T-helper 2 cell (primary cell): ENCODE results near the gene MDM4.

Experiments used
- DNase-seq, 5 experiments: peaks; one replicate each; pipeline versions ENCODE4 v3.0.0 to v3.0.0-alpha.2; 2012 to 2022

Gene MDM4

DNA sequence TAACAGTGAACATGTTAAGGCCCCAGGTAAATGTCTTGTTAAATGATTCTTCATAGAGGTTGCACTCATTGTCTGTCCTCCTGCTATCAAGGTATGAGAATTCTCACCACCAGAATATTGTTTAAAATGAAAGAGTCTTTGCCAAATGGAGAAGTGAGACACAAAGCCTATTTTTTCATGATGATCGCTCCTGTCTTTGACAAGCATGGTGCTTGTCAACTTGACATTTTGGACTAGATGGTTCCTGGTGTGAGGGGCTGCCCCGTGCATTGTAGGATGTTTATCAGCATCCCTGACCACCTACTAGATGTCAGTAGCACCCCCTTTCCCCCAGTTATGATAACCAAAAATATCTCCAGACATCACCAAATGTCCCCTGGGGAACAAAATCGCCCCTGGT, 65.6 kb downstream of the MDM4 start:
- DNase-seq = no peak

DNA sequence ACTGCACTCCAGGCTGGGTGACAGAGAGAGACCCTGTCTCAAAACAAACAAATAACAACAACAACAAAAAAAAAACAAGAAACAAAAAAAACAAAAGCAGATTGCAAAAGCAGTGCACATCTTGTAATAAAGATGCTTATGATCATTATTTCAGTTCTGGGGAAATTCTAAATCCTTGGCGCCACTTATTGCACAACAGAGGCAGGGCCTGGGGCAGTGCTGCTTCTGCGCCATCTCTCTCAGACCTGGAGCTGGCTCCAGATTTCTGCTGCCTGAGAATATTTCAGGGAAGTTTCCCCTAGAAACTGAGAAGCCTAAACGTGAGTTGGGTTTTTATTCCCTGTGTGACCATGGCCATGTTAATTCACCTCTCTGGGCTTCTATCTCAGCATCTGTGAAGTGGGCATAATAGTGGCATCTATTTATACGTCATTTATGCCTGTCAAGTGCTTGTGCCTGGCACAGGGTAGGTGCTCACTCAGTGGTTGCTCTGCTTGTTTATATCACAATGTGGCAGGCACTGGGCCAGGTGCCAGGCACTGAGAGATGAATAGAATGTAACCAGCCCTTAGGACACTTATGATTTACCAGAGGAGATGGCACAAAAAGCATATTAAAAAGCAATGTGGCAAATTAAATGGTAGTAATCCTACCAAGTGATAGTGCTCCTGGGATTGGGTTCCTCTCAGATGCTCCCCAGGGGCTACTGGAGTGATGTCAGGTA, 67.9 kb downstream of the MDM4 start:
- no peak for DNase-seq

DNA sequence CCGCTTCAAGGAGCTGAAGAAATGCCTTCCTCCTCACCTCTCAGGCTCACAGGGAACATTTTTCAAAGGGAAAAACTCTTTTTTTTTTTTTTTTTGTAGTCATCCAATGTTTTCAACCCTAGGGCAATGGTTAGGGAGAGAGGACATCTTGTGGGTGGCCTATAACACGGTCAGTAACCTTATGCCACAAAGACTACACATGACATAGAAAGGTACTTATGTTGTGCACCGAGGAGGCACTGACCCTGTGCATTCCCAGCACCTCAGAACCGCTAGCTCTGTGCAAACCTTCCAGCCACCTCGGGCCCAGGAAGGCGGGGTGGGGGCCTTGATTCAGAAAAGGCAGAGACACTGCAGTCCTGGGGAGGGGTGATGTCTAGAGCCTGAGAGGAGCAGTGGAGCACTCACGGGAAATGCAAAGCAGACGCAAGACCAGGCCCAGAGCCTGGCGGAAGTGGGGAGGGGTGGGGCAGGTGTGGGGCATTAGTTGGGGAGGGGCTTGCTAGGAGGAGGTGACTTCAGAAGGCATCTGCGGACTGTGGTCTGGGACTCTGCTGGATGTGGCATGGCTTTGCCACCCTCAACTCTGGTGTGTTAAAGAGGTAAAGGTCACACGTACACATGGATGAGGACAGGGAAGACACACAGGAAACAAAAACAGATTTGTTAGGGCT, 68.6 kb downstream of the MDM4 start:
- peak in 2 of 5 experiments; percentile 46 to 52 for DNase-seq

DNA sequence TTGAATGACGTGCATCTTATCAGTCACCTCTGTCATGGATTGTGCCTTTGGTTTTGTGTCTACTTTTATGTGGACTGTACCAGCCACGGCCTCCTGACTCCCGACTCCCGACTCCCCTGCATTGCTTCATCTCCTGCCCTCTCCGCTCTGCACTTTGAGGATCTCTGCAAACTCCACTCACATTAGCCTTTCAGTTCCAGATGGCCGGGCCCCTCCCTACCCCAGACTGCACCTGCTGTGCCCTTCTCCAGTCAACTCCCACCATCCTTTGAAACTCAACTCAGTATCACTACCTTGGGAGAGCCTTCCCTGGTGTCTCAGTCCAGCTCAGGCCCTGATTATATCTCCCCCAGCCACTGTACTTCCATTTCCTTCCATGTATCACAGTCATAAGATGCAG, 71.4 kb downstream of the MDM4 start:
- no peak for DNase-seq

DNA sequence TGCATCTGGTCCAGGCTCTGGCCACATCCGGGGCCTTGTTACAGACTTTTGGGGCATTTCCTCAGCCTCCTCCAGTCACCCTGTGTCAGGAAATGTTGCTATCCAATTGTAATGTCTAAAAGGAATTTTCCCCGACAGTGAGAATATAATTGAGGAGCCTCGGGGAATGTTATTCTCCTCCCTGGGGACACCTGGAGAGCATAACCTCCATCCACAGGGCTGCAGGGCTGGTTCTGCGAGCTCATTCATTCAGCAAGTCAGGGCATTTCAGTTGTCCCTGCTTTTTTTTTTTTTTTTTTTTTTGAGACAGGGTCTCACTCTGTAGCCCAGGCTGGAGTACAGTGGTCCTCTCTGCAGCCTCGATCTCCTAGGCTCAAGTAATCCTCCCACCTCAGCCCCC, 72.6 kb downstream of the MDM4 start:
- no peak for DNase-seq

DNA sequence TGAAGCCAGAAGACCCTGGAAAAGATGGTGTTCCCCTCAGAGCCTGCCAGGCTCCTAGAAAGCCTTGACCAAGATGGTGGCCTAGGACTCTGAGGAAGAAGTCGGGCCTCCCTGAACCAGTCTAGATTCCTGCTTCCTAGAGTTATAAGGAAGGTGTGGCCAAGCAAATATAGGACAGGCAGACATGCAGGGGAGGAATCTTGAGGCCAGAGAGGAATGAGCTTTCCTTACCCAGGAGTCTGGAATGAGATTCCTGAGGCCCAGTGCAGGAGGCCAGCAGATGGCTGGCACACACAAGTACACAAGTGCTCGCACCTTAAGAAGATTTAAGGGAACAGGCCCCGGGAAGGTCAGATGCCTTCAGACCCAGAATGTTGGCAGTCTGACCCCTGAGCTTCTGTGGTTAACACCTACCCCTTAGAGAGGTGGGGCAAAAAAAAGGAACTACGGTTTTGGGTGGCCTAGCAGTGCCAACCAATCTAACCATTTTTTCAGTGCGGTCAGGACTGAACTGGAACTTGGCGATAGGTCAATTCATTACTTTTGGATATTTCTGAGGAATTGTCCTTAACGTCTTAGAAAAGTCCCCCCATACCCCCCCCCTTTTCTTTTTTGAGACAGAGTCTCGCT, 73.3 kb downstream of the MDM4 start:
- no peak for DNase-seq

DNA sequence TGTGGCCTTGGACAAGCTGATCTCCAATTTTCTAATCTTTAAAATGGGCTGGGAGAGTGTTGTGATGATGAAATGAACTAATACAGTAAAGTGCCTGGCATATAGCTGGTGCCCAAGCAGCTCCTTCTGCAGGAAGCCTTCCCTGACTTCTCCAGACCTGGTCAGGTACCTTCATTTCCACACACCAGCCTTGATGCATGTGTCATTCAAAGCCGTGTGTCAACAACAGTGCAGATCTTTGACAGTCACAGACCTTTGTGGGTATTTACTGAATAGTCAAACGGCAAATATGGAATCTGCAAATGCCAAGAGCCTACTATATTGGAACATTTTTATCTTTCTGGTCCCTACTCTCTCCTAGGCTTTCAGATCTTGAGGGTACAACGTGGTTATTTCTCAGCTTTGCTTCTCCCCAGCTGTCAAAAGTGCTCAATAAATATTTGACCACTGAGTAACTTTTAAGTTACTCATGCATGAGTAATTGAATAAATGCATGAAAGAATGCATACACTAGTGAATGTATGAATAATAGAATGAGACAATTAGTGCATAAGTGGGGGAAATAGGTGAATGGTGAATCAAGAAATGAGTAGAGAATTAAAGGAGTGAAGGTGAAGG, 75.4 kb downstream of the MDM4 start:
- DNase-seq = no peak

DNA sequence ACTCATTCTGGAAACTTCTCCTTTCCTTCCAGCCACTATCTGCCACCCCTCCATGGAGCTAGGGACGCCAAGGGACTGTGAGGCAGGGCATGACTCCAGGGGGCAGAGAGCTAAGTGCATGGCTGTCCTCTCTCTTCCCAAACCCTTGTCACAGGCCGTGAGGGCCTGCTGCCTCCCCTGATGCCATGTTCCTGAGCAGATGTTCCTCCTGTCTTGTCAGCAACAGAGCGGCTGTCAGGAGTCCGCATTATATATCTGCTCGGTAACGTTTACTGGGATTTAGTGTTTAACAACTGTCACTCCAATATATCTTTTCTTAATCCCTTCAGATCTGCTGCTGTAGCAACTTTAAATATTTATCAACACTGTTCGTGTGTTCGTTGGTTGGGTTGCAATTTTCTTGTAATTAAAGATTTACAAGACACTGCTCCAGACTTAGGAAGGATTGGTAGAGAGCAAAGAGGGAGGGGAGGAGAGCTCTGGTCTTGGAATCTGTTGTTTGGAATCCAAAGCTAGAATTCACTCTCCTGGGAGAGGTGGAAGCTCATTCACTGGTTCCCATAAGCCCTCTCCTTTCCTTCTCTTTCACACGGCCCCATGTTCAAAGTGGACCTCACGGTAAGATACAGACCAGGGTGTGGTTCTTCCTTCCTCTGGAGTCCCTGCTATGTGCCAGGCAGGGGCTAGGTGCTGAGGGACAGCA, 76.2 kb downstream of the MDM4 start:
- DNase-seq = no peak

DNA sequence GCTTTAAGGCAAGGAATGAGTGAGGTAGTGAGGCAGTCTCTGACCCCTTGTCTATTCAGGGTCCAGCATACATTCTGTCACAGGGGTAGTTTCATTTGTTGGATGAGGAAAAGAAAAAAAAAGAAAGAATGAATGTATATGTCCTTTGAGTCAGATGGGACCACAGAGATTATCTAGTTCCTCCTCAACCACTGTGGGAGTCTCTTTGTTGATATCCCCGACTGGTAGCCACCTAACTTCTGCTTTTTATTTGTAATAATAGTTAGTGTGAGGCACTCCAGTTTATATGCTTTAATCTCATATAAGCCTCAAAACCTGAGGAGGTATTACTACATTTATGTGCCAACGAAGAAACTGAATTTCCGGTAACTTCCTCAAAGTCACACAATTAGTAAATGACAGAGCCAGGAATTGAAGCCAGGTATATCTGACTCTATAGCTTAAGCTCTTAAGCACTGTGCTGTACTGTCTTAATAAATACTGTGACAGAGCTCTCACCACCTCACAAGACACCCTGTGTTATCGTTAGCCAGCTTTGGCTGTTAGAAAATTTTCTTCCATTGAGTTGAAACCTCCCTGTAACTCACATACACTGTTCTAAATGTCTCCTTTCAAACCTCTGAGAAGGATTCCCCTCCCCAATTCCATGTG, 82.2 kb downstream of the MDM4 start:
- DNase-seq = no peak

DNA sequence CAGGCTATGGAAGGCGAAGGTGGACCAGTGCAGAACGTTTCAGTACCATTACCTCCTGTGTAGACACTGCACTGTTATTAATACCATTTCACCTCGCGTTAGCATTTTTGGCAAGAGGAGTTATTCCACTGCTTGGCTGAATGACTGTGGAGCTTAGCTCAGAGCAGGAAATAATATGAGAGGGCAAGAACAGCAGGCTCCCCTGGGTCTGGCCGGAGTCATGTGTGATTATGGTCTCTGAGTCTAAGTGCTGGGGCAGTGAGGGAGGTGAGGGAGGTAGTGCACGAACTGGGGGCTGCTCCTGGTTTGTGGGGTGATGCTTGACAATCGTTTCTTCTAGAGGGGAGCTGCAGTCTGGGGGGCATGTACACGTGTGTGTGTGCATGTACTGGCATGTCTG, 82.9 kb downstream of the MDM4 start:
- no peak for DNase-seq

DNA sequence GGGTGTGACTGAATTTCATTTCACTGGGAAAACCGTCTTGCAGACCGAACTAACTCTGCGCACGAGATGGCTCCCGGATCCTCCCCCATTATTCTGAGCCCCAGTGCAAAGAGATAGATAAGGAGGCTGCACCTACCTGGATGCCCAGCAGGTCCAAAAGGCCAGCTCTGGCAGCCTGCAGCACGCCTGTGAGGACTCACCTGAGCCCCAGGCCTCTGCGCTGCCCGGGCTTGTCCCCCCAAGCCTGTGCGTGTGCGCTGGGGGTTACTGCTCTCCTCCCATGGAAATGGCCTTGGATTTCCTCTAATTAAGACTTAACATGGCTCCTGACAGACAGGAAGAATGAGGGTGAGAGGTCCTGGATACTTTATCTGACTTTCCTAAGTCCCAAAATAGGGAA, 83.4 kb downstream of the MDM4 start:
- DNase-seq = no peak

DNA sequence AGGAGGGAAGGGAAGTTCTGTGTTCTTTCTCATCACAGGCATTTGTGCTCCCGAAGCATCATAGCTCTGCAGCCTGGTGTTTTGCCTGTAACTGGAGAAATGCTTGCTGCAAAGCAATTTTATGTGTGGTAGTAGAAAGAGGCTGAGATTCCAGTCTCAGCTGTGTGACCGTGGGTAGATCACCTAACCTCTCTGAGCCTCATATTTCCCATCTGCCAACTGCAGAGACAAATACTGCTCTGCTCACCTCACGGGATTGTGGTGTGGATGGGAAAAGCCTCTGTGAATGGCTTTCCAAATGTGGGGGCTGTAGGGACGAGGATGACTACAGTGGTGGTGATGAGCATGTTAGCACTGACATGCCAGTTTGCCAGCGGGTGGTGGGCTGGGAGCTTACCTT, 84.0 kb downstream of the MDM4 start:
- DNase-seq = no peak

DNA sequence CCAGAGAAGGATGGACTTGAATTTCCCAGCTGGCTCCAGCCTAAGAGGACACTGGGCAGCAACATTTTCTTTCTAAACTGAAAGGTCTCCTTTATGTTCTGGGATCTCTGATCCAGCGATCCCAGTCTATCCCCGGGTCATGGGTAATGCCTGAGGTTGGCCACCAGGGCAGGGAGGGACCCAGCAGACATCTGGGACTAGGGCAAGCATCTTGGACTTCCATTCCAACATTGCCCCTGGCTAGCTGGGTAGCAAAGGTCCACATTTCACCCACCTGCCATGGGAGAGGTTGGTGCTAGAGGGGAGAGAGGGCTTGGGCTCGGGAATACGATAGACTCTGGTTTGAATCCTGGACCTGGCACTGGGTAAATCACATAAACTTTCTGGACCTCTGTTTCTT, 84.8 kb downstream of the MDM4 start:
- no peak for DNase-seq

DNA sequence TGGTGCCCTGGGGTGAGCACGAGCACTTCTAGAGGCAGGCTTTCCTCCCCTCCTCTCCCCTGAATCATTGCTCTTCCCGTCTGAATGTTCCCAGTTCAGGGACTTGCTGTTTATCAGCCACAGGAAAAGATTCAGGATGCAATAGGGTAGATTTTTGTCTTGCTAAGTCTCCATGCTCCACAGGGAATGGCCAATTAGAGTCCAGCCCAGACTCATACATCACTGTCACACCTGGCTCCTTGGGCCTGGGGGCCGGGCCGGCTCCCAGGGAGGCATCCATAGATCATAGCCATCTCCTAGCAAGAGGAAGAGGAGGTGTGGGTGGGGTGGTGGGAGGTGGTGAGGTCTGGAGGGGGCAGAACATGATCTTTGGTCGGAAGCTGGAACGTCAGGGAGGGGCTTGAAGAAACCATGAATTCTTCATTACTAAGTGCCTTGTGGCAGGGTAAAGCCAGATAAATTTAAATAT, 85.9 kb downstream of the MDM4 start:
- no peak for DNase-seq

DNA sequence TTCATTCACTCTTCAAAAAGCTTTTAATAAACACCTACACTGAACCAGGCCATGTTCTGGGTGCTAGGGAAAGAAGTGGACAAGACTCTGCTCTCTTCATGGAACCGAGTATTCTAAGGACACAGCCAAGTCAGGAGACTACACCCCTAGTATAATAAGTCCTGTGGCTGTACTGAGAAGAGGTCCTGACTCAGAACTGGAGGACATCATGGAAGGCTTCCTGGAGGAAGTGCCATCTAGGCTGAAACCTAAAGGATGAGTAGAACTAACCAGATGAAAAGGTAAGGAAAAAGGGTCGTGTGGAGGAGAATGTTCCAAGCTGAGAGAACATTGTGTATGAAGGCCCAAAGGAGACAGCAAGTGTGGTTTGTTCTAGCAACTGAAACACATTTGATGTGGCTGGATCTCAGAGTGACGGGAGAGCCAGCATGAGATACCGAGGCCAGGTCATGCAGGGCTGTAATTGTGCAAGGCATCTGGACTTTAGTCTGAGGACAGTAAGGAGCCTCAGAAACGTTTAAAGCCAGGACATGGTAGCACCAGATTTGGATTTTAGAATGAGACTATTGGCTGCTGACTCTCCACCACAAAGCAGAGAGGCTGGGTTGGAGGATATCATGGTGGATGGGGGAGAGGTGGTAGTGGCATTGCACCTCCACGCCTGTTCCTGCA, 86.8 kb downstream of the MDM4 start:
- DNase-seq = no peak

DNA sequence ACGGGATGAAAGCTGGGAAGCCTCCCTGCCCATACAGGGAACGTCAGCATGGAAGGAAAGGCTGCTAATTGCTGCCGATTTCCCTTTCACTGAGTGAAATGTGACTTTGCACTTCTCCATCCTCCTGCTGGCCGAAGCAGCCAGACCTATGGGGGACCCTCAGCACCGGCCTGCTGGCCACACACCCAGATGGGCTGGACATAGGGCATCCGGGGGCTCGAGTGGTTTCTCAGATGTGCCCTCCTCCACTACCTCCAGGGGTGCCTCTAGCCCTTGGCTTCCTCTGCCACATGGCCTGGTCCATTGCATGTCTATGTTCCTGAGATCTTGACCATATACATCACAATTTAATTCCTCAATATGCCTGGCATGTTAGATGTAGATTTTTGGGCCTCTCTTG, 89.6 kb downstream of the MDM4 start:
- DNase-seq = no peak
